Activated CD8-positive, alpha-beta memory T cell treated with anti-CD3 and anti-CD28 coated beads, Interleukin-2, amount 50 U/mL, for 24 hours (primary cell): ENCODE data around the gene SORBS2.

Experiments
- DNase-seq: peaks from one replicate; pipeline ENCODE4 v3.0.0-alpha.2; 2020; ENCODE audit errors: extremely low read depth

Gene SORBS2

DNA sequence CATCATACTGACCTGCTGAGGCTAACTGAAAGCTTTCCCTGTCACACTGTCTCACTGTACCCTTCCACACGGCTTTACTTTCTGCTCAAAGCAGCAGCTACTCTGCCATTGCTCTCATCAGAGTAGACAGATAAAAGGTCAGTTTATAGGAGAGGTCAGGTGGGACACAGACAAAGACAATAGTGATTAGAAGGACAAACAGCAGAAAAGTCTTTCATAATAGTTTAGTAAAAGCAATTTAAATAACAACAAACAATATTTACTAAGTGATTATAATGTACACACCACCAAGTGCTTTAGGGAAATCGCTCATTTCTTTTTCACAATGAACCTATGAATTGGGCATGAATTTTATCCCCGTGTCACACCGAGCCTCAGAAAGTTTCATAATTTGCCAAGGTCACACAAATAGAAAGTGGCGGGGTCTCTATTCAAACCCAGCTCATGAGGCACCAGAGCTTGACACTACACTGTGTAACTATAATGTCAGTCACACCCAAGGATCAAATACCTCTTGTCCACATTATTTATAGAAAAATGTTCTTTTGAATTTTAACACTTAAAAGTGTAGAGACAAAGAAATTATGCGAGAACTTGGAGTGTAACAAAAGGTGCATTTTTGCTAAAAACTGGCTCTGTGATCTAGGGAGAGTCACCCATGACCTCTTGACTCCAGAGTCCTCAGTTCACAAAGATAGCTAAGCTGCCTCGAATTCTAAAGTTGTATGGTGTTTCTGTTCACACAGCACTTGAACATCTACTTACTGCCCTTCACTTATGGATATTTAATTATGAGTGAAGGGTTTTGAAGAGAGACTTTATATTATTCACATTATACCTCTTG, 24.5 kb upstream of the SORBS2 start:
- DNase-seq = no peak

DNA sequence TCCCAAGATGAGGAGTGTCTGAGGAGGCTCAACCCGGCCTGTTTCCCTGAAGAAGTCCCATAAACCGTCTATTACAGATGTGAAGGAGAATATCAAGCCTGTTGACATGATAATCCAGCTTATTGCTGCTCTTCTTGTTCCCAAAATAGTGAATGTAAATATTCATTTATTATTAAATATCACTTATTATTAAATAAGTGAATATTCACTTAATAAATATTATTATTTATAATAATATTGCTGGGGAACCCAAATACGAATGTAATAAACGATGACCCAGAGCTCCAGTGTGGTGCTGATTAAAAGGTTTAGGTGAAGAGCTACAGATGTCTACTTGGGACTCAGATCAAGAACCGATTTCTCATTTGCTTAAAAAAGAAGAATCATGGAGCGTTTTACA, 23.8 kb upstream of the SORBS2 start:
- DNase-seq = no peak

DNA sequence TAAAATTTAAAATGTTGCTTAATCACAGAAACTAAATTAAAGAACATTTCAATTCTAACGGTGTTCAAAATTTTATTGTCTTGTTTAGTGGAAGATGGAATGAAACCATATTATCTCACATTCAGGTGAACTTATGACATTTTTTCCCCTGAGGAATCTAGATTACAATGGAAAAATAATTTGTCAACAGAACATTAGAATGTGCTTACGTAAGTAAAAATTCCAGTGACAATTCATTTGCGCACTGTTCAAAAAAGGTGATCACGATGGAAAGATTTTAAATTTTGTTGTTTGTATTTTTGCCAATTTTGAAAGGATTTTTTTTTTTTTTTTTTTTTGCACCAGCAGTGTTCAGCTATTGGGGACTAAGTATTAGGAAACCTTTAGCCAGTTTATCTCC, 23.3 kb upstream of the SORBS2 start:
- no peak for DNase-seq

DNA sequence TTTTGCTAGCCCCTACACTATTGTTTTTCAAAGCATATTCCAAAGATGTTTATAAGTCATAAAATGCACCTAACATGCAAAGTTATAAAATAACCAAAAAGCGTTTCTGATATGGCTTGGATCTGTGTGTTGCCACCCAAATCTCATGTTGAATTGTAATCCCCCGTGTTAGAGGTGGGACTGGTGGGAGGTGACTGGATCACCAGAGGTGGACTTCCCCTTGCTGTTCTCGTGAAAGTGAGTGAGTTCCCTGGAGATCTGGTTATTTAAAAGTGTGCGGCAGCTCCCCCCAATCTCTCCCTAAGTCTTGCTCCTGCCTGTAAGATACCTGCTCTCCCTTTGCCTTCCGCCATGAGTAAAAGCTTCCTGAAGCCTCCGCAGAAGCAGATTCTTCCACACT, 22.8 kb upstream of the SORBS2 start:
- no peak for DNase-seq

DNA sequence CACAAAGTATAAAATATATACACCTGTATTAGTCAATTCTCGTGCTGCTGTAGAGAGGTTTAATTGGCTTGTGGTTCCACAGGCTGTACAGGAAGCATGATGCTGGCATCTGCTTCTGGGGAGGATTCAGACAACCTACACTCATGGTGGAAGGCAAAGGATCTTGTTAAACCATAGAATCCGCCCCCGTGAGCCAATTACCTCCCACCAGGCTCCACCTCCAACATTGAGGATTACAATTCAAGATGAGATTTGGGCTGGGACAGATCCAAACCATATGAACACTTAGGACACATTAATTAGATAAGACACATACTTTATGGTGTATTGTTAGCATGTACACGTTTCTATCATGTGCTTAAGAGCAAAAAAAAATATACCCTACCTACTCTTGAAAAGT, 22.1 kb upstream of the SORBS2 start:
- DNase-seq = no peak

DNA sequence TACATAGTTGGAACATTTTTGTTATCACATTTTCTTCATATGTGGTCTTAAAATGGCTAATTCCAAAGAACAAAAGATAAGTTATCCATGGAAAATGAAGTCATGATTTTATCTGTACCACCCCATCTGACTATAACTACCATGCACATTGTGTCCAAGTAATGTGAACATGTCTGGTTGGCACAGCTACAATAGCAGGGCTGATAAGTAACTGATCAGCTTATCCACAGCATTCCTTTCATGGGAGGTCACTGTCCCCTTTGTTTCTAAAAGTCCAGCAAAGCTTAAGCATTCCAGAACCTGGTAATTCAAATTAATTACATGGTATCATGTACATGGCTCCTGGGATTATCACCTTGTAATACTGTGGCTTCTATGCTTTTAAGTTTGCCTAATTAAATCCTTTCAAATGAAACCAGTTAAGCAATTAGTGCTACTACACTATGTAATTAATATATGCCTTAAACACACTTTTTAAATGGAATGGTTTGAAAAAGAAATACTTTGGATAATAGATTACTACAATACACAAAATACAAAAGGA, 21.1 kb upstream of the SORBS2 start:
- DNase-seq = no peak

DNA sequence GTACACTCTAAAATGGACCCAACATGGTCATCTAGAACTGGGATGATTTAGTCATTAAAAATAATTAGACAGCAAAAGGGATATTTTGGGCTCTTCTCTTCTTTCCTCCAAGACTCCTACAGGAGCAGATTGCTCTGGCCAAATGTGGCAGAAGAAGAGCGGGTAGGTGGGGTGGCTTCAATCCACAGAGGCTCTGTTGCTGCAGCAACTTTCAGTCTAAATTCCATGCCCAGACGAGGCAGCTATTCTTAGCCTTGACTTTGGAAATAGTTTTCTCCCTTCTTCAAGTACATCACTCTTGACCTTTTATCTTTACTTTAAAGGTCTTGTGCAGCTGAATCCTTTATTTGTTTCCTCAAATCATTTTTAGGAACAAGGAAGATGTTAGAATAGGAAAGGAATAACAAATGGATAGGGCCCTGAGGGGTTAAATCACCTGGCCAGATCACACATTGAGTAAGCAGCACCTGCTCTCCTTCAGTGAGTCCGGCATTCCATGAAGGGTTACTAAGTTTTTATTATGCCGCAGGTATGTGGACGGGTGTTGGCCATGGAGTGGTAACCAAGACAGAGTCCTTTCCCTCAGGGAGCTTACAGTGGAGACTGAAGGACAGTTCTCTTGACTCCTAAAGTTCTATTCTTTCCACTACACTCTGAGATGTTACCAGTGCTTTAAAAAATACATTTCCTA, 19.3 kb upstream of the SORBS2 start:
- no peak for DNase-seq

DNA sequence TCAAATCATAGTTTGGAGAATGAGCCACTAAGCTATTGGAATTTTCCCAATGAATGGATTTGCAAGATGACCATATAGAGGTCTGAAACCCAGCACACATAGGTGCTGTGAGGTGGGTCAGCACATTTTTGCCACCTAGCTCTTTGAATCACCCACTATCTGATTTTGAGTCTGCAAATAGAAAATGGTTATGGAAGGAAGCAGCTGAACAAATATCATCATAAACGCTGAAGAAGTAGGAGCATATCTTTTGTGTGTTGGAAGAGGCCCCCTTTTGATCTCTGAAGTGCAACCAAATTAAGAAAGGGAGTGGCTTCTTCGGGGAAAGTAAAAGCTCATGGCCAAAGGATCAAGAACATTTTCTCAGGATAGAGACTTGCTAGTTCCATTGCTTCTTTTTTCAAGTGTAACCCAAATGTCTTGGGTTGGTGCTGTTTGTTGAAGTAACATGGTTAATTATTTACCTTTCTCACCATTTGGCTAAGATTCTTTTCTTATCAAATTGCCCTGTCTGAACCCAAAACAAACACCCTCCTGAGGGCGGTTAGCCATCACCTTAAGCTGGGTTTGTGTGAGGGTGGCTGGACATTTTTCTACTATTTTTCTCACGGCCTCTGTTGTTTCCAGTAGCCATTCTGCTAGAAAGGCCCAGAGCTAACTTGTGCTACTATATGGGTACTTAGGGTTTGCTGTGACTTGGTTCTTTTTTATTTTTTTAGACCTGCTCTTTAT, 18.4 kb upstream of the SORBS2 start:
- DNase-seq = no peak

DNA sequence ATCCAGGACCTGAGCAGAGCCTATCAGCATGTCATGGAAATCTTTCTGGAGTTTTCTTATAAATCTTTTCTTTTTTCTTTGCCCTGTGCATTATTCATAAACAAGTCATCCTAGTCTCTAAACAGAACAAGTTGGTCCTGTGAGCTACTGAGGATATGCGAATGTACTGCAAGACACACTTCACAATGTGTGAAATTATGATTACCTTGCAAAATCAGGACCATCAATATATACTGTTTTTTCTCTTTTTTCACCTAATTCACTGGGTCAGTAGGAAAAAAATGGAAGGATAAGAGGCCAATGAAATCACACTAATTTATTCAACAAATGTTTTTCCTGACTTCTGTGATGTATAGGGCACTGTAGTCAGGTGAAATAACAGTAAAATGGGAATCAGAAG, 14.4 kb upstream of the SORBS2 start:
- DNase-seq = no peak

DNA sequence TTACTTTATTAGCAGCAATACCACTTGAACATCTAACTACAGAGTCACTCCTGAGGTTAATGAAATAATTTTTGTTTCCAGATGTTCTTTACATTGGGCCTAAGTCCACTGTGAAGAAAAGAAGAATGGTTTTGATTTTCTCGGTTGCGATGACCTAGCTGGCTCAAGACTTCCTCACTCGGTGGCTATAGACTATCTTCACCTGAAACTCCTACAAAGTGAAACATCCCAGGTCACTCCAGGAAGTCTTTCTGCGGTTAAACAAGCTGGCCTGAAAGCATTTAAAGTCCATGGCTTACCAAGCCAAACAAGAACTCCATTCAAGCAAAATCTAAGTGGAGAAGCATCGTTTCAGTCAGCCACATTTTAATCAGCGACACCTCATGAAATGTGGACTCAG, 13.7 kb upstream of the SORBS2 start:
- no peak for DNase-seq

DNA sequence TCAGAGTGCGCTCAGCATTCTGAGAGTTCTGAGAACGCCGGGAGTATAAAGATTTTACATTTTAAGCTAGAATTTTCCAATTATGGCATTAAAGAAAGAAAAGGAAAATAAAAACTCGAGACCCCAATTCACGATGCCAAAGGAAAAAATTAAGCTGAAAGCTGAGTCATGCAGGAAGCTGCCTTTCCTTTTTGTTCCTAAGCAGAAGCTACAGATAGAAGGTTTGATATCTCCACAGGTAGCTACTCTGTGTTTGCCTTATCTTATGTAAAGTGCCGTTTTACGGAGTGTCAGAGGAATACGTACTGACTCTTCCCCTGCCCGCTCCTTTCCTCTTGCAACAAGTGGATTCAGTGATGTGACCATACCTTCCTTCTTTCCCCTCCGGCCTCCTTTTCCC, 10.8 kb upstream of the SORBS2 start:
- DNase-seq = no peak

DNA sequence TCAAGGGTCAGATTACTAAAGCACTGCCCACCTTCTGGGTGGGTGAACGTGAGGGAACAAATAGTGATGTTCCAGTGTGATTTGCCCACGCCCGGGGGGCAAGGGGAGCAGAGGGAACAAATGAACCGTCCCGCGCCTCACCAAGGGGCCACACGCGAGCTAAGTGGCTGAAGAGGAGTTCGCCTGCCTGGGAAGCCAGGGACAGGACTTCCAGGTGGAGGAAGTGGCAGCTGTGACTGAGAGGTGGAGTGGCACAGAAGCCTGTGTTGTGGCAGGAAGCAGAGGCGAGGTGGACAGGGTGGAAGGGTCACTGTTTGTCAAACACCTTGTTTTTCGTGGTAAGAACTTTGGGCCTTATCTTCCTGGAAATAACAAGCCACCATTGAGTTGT, 9.0 kb upstream of the SORBS2 start:
- no peak for DNase-seq

DNA sequence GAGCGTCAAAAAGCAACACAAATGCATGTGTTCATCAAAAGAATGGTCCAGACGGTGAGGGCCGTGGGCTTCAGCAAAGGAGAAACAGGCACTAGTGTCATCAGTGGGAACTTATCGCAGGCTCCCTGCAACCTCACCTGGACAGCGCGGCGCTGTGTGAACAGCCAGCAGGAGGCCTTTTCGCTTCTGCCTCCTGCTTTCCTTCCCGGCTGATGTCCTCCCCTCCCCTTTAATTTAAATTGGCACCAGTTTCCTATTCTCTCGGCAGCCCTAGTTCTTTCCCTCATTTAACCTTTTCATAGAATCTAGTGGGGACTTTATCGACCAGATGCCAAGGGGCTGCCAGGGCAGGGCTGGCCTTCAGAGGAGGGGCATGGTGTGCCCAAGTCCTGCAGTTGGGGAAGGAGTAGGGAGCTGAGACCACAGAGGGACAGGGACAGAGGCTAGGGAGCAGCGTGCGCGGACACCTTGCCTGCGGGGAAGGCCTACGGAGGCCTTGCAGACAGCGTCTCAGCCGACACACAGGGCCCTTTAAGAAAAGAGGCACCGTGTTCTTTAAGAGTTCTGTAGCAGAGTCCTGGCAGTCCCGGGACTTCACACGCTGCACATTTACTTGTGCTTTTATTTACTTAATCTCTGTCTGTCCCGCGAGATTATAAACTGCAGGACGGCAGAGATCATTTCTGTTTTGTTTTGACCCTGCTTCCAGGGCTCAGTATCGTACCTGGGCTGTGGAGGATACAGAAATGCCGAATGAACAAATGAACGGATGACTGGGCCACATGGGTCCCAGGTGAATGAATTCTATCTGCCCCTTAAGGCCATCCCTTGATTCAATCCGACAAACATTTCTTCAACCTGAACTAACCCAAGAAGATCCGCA, 8.4 kb upstream of the SORBS2 start:
- no peak for DNase-seq

DNA sequence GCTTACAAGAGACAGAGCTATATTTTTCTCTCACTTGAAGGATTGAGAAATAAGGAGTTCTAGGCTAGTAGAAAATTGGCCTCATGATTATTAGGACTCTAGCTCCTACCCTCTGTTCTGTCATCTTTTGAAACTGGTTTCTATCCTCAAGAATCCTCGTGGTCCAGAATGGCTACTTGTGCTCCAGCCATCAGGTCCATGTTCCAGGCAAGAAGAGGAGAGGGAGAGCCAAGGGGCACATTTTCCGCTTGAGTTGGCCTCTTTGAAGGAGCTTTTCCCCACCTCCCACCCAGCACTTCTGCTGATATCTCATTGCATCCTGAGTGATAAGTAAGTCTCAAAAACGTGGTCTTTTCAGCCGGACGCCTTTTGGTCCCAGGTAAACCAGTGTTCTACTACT, 7.2 kb upstream of the SORBS2 start:
- DNase-seq = no peak

DNA sequence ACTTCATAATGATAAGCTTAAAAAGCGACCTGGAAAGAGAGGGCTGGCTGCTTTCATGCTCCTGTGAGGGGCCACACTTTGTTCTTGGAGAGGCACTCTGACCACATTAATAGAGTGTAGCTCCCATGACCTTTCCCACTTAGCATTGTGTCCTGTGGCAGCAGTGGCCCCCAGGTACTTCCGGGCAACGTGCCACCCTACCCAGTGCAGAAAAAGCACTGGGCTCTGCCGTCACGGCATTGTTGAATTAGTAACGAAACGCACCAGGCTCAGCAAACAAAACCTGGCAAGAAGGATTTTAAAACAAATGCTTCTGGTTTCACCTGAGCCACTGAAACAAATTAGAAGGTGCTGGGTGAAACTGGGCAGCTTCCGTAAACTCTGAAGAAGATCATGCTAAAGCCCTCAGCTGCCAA, 5.4 kb upstream of the SORBS2 start:
- no peak for DNase-seq

DNA sequence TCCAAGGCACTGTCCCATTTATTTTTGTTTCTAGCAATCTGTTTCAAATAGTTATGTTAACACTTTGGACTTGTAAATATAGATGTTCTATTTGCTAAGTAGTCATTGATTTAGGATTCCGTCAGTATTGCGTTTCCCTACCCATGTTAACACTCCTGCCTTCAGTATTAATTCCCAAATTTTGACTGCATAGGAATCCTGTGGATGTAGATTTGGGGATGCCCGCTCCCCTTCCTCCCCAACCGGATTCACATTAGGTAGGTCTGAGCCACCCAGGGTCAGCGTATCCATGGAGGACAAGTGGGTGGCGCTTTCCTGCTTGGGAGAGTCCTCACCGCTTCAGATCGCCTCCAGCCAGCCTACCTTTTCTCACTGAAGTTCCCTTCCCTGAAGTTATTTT, 1.1 kb upstream of the SORBS2 start:
- no peak for DNase-seq

DNA sequence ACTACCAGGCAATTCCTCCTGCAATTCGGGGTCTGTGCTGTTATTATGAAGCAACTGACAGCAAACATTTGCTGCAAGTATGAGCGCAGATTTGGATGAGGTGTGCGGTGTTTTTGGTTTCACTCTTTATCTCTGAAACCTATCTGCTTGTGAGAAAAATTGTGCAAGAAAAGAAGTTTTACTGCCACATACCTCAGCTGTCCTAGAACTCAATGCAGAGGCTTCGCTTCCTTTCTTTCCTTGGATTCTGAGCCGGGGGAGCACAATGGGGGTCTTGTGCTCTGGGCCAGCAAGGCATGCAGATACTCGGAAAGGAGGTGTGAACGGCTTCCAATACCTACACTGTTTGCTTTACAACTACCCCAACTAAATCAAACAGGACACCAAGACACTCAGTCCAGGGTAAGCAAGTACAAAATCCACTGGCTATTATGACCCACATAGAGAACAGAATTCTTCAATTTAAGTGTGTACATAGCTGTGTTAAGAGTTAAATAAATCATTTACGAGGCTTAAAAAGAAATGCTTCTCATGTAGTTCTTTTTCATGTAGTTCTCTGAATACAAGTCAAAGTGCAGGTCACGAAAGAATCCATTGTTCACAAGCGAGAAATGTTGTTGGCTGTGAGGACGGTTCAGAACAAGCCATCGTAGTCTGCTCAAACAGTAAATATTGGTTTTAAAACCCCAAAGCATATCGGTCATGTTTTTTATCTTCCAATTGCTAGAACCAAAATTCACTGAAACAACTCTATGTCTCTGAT, 1.1 kb downstream of the SORBS2 start:
- DNase-seq = no peak

DNA sequence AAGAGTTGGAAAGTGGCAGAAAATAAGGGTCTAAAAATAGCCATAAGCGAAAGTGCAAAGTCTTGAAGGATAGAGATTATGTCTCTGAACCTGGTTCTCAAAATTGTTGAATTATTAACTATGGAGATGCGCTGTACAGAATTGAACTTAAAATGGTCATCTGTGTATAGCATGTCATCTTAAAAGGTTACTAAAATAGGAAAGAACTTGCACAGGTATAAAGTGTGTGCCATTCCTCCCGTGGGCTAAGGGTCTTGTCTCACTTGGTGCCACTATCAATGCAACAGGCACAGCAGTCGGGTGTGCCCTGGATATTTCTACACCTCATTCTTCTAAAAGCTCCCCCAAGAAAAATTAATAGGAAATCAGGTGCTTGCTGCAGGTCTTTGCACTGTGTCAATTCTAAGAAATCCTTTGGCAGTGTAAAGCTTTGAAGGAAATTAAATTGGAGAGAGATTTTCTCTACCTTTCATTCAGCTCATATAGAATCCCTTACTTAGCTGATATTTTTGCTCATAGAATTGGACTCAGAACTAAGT, 2.4 kb downstream of the SORBS2 start:
- DNase-seq = no peak

DNA sequence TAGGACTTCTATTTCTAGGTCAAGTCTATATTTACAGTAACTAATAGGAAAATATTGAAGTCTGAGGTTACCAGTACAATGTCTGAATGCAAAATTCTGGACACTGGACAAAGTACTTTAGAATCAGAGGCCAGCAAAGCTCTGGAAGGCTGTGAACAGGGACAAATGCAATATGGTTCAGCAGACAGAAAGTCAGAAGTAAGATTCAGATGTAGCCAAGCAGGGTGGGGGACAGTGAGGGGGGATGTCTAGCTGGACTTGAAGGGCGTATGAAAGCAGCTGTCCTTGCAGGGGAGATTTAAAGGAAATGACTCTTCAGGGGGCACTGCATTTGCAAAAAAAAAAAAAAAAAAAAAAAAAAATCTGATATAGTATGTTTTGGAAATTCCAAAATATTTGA, 2.9 kb downstream of the SORBS2 start:
- no peak for DNase-seq

DNA sequence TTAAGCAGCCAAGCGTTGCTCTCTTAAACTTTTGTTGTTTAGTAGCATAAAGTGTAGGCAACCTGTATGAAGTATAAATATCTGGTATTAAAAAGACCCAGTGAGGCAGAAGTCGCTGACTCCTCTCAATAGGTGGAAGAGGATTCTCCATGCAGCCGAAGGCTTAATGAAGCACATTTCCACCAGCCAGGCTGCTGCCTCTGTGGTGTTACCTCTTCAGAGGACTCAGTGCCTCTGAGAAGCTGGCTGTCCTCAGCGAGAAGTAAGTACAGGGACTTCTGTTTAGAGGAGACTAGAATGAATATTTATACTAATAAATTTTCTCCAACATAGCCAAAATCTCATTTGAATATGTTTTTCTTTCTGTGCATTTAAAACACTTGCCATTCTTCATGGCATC, 6.0 kb downstream of the SORBS2 start:
- no peak for DNase-seq
